Activated T-cell treated with anti-CD3 and anti-CD28 coated beads, Interleukin-2, amount 50 U/mL, for 72 hours (primary cell): Measurements from ENCODE around the gene NR3C2. TPM values are rescaled to one million over a fixed set of nuclear protein-coding genes. Genes with fewer than 3 reads are reported as not detected.

Source experiments
- ATAC-seq, 2 donors: fragments of 150-1000 bp; cut with Tn5 transposase; replicated peaks in 1 of 2; 2 replicates each; pipeline ENCODE4 v1.10.0; 2021; ENCODE audit warnings: moderate library complexity in 2 of 2, mild to moderate bottlenecking in 1 of 2
- DNase-seq, 2 donors: peaks; one replicate each; pipeline ENCODE4 v3.0.0; 2021 to 2022; ENCODE audit warnings: mixed read lengths in 1 of 2
- H3K27ac Mint-ChIP-seq: one replicate; pipeline ENCODE4 v1.8.0; 2022; ENCODE audit warnings: mild to moderate bottlenecking, moderate library complexity, mixed read lengths
- H3K27me3 Mint-ChIP-seq: one replicate; pipeline ENCODE4 v1.8.0; 2022; ENCODE audit warnings: low read depth, mixed read lengths
- H3K36me3 Mint-ChIP-seq, 2 donors: one replicate each; pipeline ENCODE4 v1.8.0; 2022; ENCODE audit warnings: mixed read lengths in 2 of 2, mild to moderate bottlenecking in 1 of 2; ENCODE audit not compliant: insufficient read depth in 2 of 2
- H3K4me1 Mint-ChIP-seq: one replicate; pipeline ENCODE4 v1.8.0; 2022; ENCODE audit warnings: low read depth, mixed read lengths
- H3K4me3 Mint-ChIP-seq, 2 donors: one replicate each; pipeline ENCODE4 v1.8.0; 2022; ENCODE audit warnings: mild to moderate bottlenecking in 2 of 2, mixed read lengths in 2 of 2, moderate library complexity in 2 of 2
- H3K9me3 Mint-ChIP-seq, 2 donors: one replicate each; pipeline ENCODE4 v1.8.0; 2022; ENCODE audit warnings: mixed read lengths in 2 of 2
- total RNA-seq, 2 donors: library from RNA; stranded (reverse); gene quantifications; one replicate each; pipeline ENCODE4 v1.2.3, GENCODE V29; 2022

Gene NR3C2
- total RNA-seq, 2 donors from 2014 or later: 6.2 to 8.0 TPM

- peaks cover 4 to 7% of the 10 kb centered on the region in 2 donors for H3K9me3 Mint-ChIP-seq
- ATAC-seq: peak in 1 of 2 donors; percentile 49
- H3K27me3 Mint-ChIP-seq: no peaks in the 10 kb centered on the region
- no peak overlapping the region for H3K4me3 Mint-ChIP-seq
- DNase-seq: no peak
- peaks cover 4 to 5% of the 10 kb centered on the region in 2 donors for H3K36me3 Mint-ChIP-seq
- H3K27ac Mint-ChIP-seq: no peak overlapping the region
- no peaks in the 10 kb centered on the region for H3K4me1 Mint-ChIP-seq
Measured at GRCh38 chr4:148170408-148171365, 271.5 kb downstream of the NR3C2 start.

- no peak for ATAC-seq
- H3K27me3 Mint-ChIP-seq: no peaks in the 10 kb centered on the region
- no peaks in the 10 kb centered on the region for H3K36me3 Mint-ChIP-seq
- H3K9me3 Mint-ChIP-seq: no peaks in the 10 kb centered on the region
- H3K4me1 Mint-ChIP-seq: peaks cover 5% of the 10 kb centered on the region
- H3K4me3 Mint-ChIP-seq: no peak overlapping the region
- no peak for DNase-seq
- H3K27ac Mint-ChIP-seq: no peak overlapping the region
Measured at GRCh38 chr4:148166132-148166591, 276.1 kb downstream of the NR3C2 start.

DNA sequence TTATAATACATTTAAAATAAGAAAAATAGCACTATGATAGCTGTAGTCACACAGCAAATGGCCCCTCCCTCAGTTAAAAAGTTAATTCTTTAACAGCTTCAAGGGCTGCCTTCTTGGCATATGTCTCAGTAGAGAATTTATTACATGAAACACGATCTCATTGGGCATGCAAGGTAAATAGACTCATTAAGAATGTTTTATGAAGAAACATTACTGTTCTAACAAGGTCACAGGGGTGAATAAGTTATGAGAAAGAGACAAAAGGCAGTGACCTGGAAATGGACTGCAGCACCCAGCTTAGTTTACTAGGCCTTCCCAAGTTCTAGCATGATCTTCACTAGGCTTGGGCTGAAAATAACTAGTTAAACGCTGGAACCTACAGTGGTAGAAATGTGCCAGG, 277.7 kb downstream of the NR3C2 start:
- DNase-seq: no peak
- Mint-ChIP-seq H3K9me3 (no peaks in the 10 kb centered on the region), H3K27ac (no peak overlapping the region), H3K4me3 (no peak overlapping the region), H3K4me1 (peaks cover 5% of the 10 kb centered on the region), H3K36me3 (no peaks in the 10 kb centered on the region), H3K27me3 (no peaks in the 10 kb centered on the region)
- ATAC-seq: no peak

GRCh38 chr4:148162991-148163390, 279.2 kb downstream of the NR3C2 start:
- no peak for DNase-seq
- H3K4me3 Mint-ChIP-seq: no peak overlapping the region
- no peaks in the 10 kb centered on the region for H3K36me3 Mint-ChIP-seq
- ATAC-seq: no peak
- H3K27me3 Mint-ChIP-seq: no peaks in the 10 kb centered on the region
- H3K9me3 Mint-ChIP-seq: no peaks in the 10 kb centered on the region
- no peak overlapping the region for H3K27ac Mint-ChIP-seq
- H3K4me1 Mint-ChIP-seq: peaks cover 5% of the 10 kb centered on the region

DNA sequence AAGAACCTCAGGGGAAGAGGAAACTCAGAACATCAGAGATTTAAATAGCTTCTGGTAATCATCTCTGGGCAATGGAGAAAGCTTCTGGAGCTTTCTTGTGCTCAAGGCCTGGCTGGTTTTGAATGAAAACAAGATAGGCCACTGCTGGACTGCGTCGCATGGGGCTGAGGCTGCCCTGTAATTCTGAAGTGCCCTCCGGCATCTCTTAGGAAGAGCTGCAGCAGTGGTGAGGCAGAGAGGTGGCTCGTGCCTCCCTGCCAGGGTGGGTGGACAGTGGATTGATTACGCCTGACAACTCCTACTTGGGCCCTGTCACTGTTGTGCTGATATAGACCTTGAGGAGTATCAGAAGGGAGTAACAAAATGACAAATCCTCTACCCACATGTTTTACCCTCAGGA, 279.7 kb downstream of the NR3C2 start:
- H3K4me3 Mint-ChIP-seq: no peak overlapping the region
- no peaks in the 10 kb centered on the region for H3K36me3 Mint-ChIP-seq

GRCh38 chr4:148161601-148162000, 280.6 kb downstream of the NR3C2 start:
- H3K4me1 Mint-ChIP-seq: peaks cover 5% of the 10 kb centered on the region
- no peaks in the 10 kb centered on the region for H3K27me3 Mint-ChIP-seq
- no peaks in the 10 kb centered on the region for H3K36me3 Mint-ChIP-seq
- no peak overlapping the region for H3K4me3 Mint-ChIP-seq
- DNase-seq: no peak
- ATAC-seq: no peak
- H3K9me3 Mint-ChIP-seq: no peaks in the 10 kb centered on the region
- no peak overlapping the region for H3K27ac Mint-ChIP-seq

More for the DNA sequence above, 279.7 kb downstream of the NR3C2 start:
- H3K27ac Mint-ChIP-seq: no peak overlapping the region
- H3K9me3 Mint-ChIP-seq: no peaks in the 10 kb centered on the region
- H3K4me1 Mint-ChIP-seq: peaks cover 5% of the 10 kb centered on the region
- no peaks in the 10 kb centered on the region for H3K27me3 Mint-ChIP-seq
- no peak for ATAC-seq
- no peak for DNase-seq

DNA sequence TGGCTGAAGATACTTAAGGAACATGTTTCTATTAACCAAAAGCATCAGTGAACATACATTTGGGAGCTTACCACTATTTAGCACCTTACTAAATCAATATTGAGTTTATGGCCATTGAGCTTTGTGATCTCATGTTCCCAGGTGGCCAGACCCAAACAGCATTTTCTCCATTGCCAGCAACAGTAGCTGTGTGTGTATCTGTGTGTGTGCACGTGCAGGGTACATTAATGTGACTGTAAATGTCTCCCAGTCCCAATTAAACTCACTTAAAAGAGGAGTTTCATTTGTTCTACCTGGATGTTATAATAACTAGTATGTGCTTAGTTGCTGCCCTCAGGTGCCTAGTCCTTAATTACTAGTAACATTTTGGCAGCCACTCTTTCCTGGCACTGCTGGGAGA, 282.4 kb downstream of the NR3C2 start:
- H3K4me1 Mint-ChIP-seq: peaks cover 5% of the 10 kb centered on the region
- DNase-seq (no peak), ATAC-seq (no peak)
- H3K27ac Mint-ChIP-seq: no peak overlapping the region
- no peaks in the 10 kb centered on the region for H3K9me3 Mint-ChIP-seq
- no peak overlapping the region for H3K4me3 Mint-ChIP-seq
- H3K27me3 Mint-ChIP-seq: no peaks in the 10 kb centered on the region
- H3K36me3 Mint-ChIP-seq: peaks cover 1 to 2% of the 10 kb centered on the region in 2 donors

- DNase-seq (no peak), ATAC-seq (no peak)
- H3K4me3 Mint-ChIP-seq: no peak overlapping the region
- H3K27me3 Mint-ChIP-seq: no peaks in the 10 kb centered on the region
- no peaks in the 10 kb centered on the region for H3K4me1 Mint-ChIP-seq
- H3K36me3 Mint-ChIP-seq: peaks cover 2 to 3% of the 10 kb centered on the region in 2 donors
- H3K27ac Mint-ChIP-seq: no peak overlapping the region
- H3K9me3 Mint-ChIP-seq: no peaks in the 10 kb centered on the region
Measured at GRCh38 chr4:148154769-148155168, 287.4 kb downstream of the NR3C2 start.

DNA sequence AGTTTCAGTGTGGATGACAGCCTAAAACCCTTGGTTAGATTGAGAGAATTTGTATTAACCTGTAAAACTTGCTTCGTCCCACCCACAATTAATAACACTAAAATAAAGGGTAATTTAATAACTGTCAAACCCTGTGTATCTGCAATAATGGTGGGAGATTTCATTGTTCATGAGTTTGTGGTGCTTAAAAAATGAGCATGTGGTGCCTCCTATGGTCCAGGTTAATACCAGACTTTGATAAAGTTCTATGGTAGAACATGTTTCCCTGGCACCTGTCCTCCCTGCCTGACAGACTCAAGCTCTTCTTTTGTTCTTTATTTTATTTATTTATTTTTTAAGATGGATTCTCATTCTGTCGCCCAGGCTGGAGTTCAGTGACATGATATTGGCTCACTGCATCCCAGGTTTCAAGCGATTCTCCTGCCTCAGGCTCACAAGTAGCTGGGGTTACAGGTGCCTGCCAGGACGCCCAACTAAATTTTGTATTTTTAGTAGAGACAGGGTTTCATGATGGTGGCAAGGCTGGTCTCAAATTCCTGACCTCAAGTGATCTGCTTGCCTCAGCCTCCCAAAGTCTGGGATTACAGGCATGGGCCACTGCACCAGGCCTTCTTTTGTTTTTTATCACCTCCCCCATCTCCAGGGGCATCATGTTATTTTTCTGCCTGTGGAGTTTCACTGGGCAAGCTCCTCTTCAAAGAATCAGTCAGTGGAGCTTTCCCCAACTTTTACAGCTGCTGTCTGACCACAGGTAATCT, 289.2 kb downstream of the NR3C2 start:
- no peaks in the 10 kb centered on the region for H3K27me3 Mint-ChIP-seq
- no peaks in the 10 kb centered on the region for H3K4me1 Mint-ChIP-seq
- no peaks in the 10 kb centered on the region for H3K9me3 Mint-ChIP-seq
- H3K27ac Mint-ChIP-seq: no peak overlapping the region
- peaks cover 2 to 3% of the 10 kb centered on the region in 2 donors for H3K36me3 Mint-ChIP-seq
- no peak for DNase-seq
- ATAC-seq: no peak
- no peak overlapping the region for H3K4me3 Mint-ChIP-seq

DNA sequence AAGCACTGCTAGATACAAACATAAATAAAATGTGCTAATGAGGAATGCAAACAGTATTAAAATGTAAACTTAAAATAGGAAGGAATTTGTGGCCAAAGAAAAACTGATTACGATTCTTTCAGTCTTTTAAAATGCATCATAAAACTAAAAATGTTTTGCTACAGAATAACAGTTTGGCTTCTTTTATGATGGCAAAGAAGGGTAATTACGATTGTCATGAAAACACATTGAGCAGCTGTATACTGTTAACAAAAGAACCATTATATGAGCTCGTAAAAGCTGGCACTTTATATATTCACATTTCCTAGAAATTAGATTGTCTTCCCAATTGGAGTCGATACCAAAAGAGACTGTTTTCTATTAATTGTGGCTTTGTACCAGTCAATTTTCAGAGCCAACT, 290.4 kb downstream of the NR3C2 start:
- Mint-ChIP-seq H3K9me3 (no peaks in the 10 kb centered on the region), H3K4me3 (no peak overlapping the region), H3K27me3 (no peaks in the 10 kb centered on the region), H3K36me3 (peaks cover 2 to 3% of the 10 kb centered on the region in 2 donors), H3K27ac (no peak overlapping the region), H3K4me1 (no peaks in the 10 kb centered on the region)
- DNase-seq (no peak), ATAC-seq (no peak)

- no peaks in the 10 kb centered on the region for H3K4me1 Mint-ChIP-seq
- H3K36me3 Mint-ChIP-seq: peaks cover 0 to 2% of the 10 kb centered on the region in 2 donors
- no peak for ATAC-seq
- no peak overlapping the region for H3K4me3 Mint-ChIP-seq
- H3K9me3 Mint-ChIP-seq: peaks cover 0 to 2% of the 10 kb centered on the region in 2 donors
- no peak for DNase-seq
- H3K27ac Mint-ChIP-seq: no peak overlapping the region
- H3K27me3 Mint-ChIP-seq: no peaks in the 10 kb centered on the region
Measured at GRCh38 chr4:148145475-148145874, 296.7 kb downstream of the NR3C2 start.

GRCh38 chr4:148143174-148143573, 299.0 kb downstream of the NR3C2 start:
- H3K27ac Mint-ChIP-seq: no peak overlapping the region
- no peaks in the 10 kb centered on the region for H3K27me3 Mint-ChIP-seq
- ATAC-seq (no peak), DNase-seq (no peak)
- peaks cover 0 to 2% of the 10 kb centered on the region in 2 donors for H3K9me3 Mint-ChIP-seq
- peaks cover 0 to 2% of the 10 kb centered on the region in 2 donors for H3K36me3 Mint-ChIP-seq
- no peaks in the 10 kb centered on the region for H3K4me1 Mint-ChIP-seq
- H3K4me3 Mint-ChIP-seq: no peak overlapping the region

DNA sequence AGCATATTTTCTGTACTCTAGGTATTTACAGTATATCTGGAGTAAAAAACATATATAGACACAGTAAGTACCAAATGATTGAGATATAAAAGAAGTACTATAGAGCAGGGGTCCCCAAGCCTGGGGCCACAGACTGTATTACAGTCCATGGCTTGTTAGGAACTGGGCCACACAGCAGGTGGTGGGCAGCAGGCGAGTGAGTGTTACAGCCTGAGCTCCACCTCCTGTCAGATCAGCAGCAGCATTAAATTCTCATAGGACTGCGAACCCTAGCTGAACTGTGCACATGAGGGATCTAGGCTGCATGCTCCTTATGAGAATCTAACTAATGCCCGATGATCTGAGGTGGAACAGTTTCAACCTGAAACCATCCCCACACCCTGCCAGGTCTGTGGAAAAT, 300.7 kb downstream of the NR3C2 start:
- no peak for ATAC-seq
- H3K27ac Mint-ChIP-seq: no peak overlapping the region
- no peak for DNase-seq
- no peaks in the 10 kb centered on the region for H3K4me1 Mint-ChIP-seq
- H3K4me3 Mint-ChIP-seq: no peak overlapping the region
- H3K36me3 Mint-ChIP-seq: peaks cover 0 to 2% of the 10 kb centered on the region in 2 donors
- peaks cover 2% of the 10 kb centered on the region in 2 donors for H3K9me3 Mint-ChIP-seq
- no peaks in the 10 kb centered on the region for H3K27me3 Mint-ChIP-seq
